ENCODE results near the gene CSMD2. TPM values are rescaled to one million over a fixed set of nuclear protein-coding genes. Genes with fewer than 3 reads are reported as not detected.

CSMD2 gene
- total RNA-seq, 3 donors from 2014 or later: 0.12 to 0.41 (median 0.28) TPM

GRCh38 chr1:33470495-33471012, 694.5 kb downstream of the CSMD2 start:
- ATAC-seq (peak; percentile 68), DNase-seq (peak in 2 of 3 donors; percentile 76 to 84)
- Histone ChIP-seq H3K4me3 (no peak overlapping the region), H3K36me3 (ENCODE audit: low read depth) (no peaks in the 10 kb centered on the region), H3K4me1 (ENCODE audit: low read depth) (no peaks in the 10 kb centered on the region), H3K9me3 (no peaks in the 10 kb centered on the region)
- intact Hi-C loops (cut with DNase I, micrococcal nuclease): loop anchor here in 1 of 2 donors (5.0 kb wide), 1 partner anchor 173 kb away; no protein-coding TSS in a partner anchor
- TF ChIP-seq CTCF (IDR thresholded peaks at IDR 0.05): peak; percentile 45

- TF ChIP-seq CTCF (IDR thresholded peaks at IDR 0.05): no peak
- H3K4me3 ChIP-seq: no peak overlapping the region
- DNase-seq (no peak), ATAC-seq (no peak)
- H3K36me3 ChIP-seq (ENCODE audit: low read depth): no peaks in the 10 kb centered on the region
- no peaks in the 10 kb centered on the region for H3K9me3 ChIP-seq
- H3K4me1 ChIP-seq (ENCODE audit: low read depth): no peaks in the 10 kb centered on the region
- intact Hi-C loops (cut with DNase I, micrococcal nuclease): loop anchor here in 1 of 2 donors (5.0 to 10.0 kb wide), 2 partner anchors 95 to 172 kb away; no protein-coding TSS in a partner anchor
These were observed 695.3 kb downstream of the CSMD2 start for GRCh38 chr1:33469691-33470090.

GRCh38 chr1:33468967-33469366, 696.1 kb downstream of the CSMD2 start:
- DNase-seq (no peak), ATAC-seq (no peak)
- TF ChIP-seq CTCF (IDR thresholded peaks at IDR 0.05): no peak
- no peak overlapping the region for H3K4me3 ChIP-seq
- no peaks in the 10 kb centered on the region for H3K4me1 ChIP-seq (ENCODE audit: low read depth)
- intact Hi-C loops (cut with DNase I, micrococcal nuclease): loop anchor here in 1 of 2 donors (10.0 kb wide), 1 partner anchor 94 kb away; no protein-coding TSS in a partner anchor
- no peaks in the 10 kb centered on the region for H3K9me3 ChIP-seq
- H3K36me3 ChIP-seq (ENCODE audit: low read depth): no peaks in the 10 kb centered on the region

- no peak for TF ChIP-seq CTCF (IDR thresholded peaks at IDR 0.05)
- Histone ChIP-seq H3K4me3 (no peak overlapping the region), H3K36me3 (ENCODE audit: low read depth) (no peaks in the 10 kb centered on the region), H3K4me1 (ENCODE audit: low read depth) (no peaks in the 10 kb centered on the region), H3K9me3 (no peaks in the 10 kb centered on the region)
- intact Hi-C loops (cut with DNase I, micrococcal nuclease): loop anchor here in 1 of 2 donors (10.0 kb wide), 1 partner anchor 94 kb away; no protein-coding TSS in a partner anchor
- DNase-seq: no peak
- ATAC-seq: no peak
These were observed 696.5 kb downstream of the CSMD2 start for GRCh38 chr1:33468531-33468930.

- Histone ChIP-seq H3K4me1 (ENCODE audit: low read depth) (no peaks in the 10 kb centered on the region), H3K36me3 (ENCODE audit: low read depth) (no peaks in the 10 kb centered on the region), H3K4me3 (no peak overlapping the region), H3K9me3 (no peaks in the 10 kb centered on the region)
- ATAC-seq: no peak
- intact Hi-C loops (cut with DNase I, micrococcal nuclease): loop anchor here in 1 of 2 donors (10.0 kb wide), 1 partner anchor 93 kb away; no protein-coding TSS in a partner anchor
- DNase-seq: no peak
- no peak for TF ChIP-seq CTCF (IDR thresholded peaks at IDR 0.05)
These were observed 697.0 kb downstream of the CSMD2 start for GRCh38 chr1:33468011-33468410.

Data from mucosa of descending colon (tissue), 3 donors.